IMR-90 (cell line): ENCODE data around the gene SEBOX. TPM values are rescaled to one million over a fixed set of nuclear protein-coding genes. Genes with fewer than 3 reads are reported as not detected.

Experiments used
- ATAC-seq: fragments of 200-7000 bp; cut with Tn5 transposase; 2 replicates; pipeline ENCODE4 v1.9.1; 2020; ENCODE audit warnings: low read depth, mild to moderate bottlenecking, moderate library complexity
- BruUV-seq: library from RNA; stranded (reverse); fragments of 400-500 nt; replicated peaks from 2 replicates; lab custom pipeline; 2021; lab: Mats Ljungman, UMichigan
- CTCF ChIA-PET: fragments of 300-600 bp; formaldehyde crosslinking; extraction: SDS; loops from one replicate; lab custom pipeline; 2021; ENCODE audit warnings: antibody characterized with exemption; lab: Yijun Ruan, JAX
- POLR2A ChIA-PET: fragments of 300-600 bp; sonication (Branson Sonifier 250); formaldehyde crosslinking; loops from one replicate; lab custom pipeline; 2022; ENCODE audit warnings: antibody characterized with exemption; ENCODE audit not compliant: unreplicated experiment; lab: Charles Lee
- DNase-seq: peaks from one replicate; pipeline ENCODE4 v3.0.0; 2013
- H2AFZ ChIP-seq: replicated peaks from 2 replicates; pipeline ENCODE3; 2013; ENCODE audit warnings: low read length, mild to moderate bottlenecking; ENCODE audit not compliant: poor library complexity
- H2AK5ac ChIP-seq: 2 replicates; pipeline ENCODE4 v1.6.1; 2013; ENCODE audit warnings: low read depth, low read length, inconsistent platforms
- H2AK9ac ChIP-seq: replicated peaks from 2 replicates; pipeline ENCODE3; 2013; ENCODE audit warnings: mild to moderate bottlenecking, low read depth, low read length, moderate library complexity; ENCODE audit not compliant: poor library complexity
- H2BK120ac ChIP-seq: 2 replicates; pipeline ENCODE4 v1.6.1; 2013; ENCODE audit warnings: low read depth, low read length, inconsistent platforms
- H2BK15ac ChIP-seq: 3 replicates; pipeline ENCODE4 v1.6.1; 2013; ENCODE audit warnings: low read depth, low read length, inconsistent platforms
- H2BK20ac ChIP-seq: 2 replicates; pipeline ENCODE4 v1.6.1; 2013; ENCODE audit warnings: low read depth, mild to moderate bottlenecking, inconsistent platforms, low read length, moderate library complexity
- H2BK5ac ChIP-seq: 2 replicates; pipeline ENCODE4 v1.6.1; 2013; ENCODE audit warnings: mild to moderate bottlenecking, low read depth, low read length, inconsistent platforms; ENCODE audit not compliant: poor library complexity, severe bottlenecking
- H3K14ac ChIP-seq: replicated peaks from 2 replicates; pipeline ENCODE4 v1.6.1; 2013; ENCODE audit warnings: low read depth, low read length, inconsistent platforms
- H3K18ac ChIP-seq: 2 replicates; pipeline ENCODE4 v1.6.1; 2013; ENCODE audit warnings: low read depth, low read length, control low read depth
- H3K23ac ChIP-seq: 2 replicates; pipeline ENCODE4 v1.6.1; 2013; ENCODE audit warnings: low read depth, low read length, inconsistent platforms
- H3K27ac ChIP-seq: 2 replicates; pipeline ENCODE4 v1.5.1; 2013; ENCODE audit warnings: mild to moderate bottlenecking, control low read depth, low read length; ENCODE audit not compliant: insufficient read depth
- H3K27me3 ChIP-seq: 2 replicates; pipeline ENCODE4 v1.6.1; 2013; ENCODE audit warnings: low read length; ENCODE audit not compliant: control insufficient read depth, insufficient read depth
- H3K36me3 ChIP-seq: 2 replicates; pipeline ENCODE4 v1.6.1; 2013; ENCODE audit warnings: low read length, mixed read lengths; ENCODE audit not compliant: control insufficient read depth, insufficient read depth
- H3K4ac ChIP-seq: 2 replicates; pipeline ENCODE4 v1.6.1; 2013; ENCODE audit warnings: low read depth, low read length, inconsistent platforms
- H3K4me1 ChIP-seq: 2 replicates; pipeline ENCODE4 v1.6.1; 2013; ENCODE audit warnings: low read length, mixed read lengths; ENCODE audit not compliant: control insufficient read depth, insufficient read depth
- H3K4me2 ChIP-seq: 2 replicates; pipeline ENCODE4 v1.6.1; 2013; ENCODE audit warnings: low read depth, mild to moderate bottlenecking, control low read depth, low read length, moderate library complexity
- H3K4me3 ChIP-seq: 2 replicates; pipeline ENCODE4 v1.5.1; 2013; ENCODE audit warnings: low read depth, mild to moderate bottlenecking, control low read depth, low read length, moderate library complexity; ENCODE audit not compliant: insufficient read depth
- H3K56ac ChIP-seq: 2 replicates; pipeline ENCODE4 v1.6.1; 2013; ENCODE audit warnings: low read length, inconsistent platforms; ENCODE audit not compliant: insufficient read depth; ENCODE audit errors: extremely low read depth
- H3K79me1 ChIP-seq, 2 experiments: 2 replicates each; pipeline ENCODE4 v1.6.1; 2013; ENCODE audit warnings: low read length in 2 of 2, inconsistent platforms in 1 of 2, low read depth in 1 of 2
- H3K9ac ChIP-seq: 2 replicates; pipeline ENCODE4 v1.6.1; 2013; ENCODE audit warnings: low read depth, low read length, control low read depth
- H3K9me1 ChIP-seq: 2 replicates; pipeline ENCODE4 v1.6.1; 2013; ENCODE audit warnings: low read length, inconsistent platforms; ENCODE audit not compliant: insufficient read depth
- H3K9me3 ChIP-seq: 2 replicates; pipeline ENCODE4 v1.6.1; 2013; ENCODE audit warnings: low read length; ENCODE audit not compliant: control insufficient read depth, insufficient read depth
- H4K20me1 ChIP-seq: 2 replicates; pipeline ENCODE4 v1.6.1; 2013; ENCODE audit warnings: low read length, inconsistent platforms; ENCODE audit not compliant: insufficient read depth
- H4K5ac ChIP-seq: 2 replicates; pipeline ENCODE4 v1.6.1; 2013; ENCODE audit warnings: mild to moderate bottlenecking, low read depth, low read length, control low read depth
- H4K8ac ChIP-seq, 2 experiments: 2 replicates each; pipeline ENCODE4 v1.6.1; 2013; ENCODE audit warnings: low read depth in 2 of 2, low read length in 2 of 2, control low read depth in 1 of 2, inconsistent platforms in 1 of 2
- H4K91ac ChIP-seq: 2 replicates; pipeline ENCODE4 v1.6.1; 2013; ENCODE audit warnings: low read depth, low read length, inconsistent platforms; ENCODE audit not compliant: insufficient read depth
- BHLHE40 ChIP-seq: fragments of 150-350 bp; IDR thresholded peaks from 2 replicates; pipeline ENCODE4 v1.6.1; 2016; ENCODE audit warnings: mild to moderate bottlenecking, low read depth, low read length
- CHD1 ChIP-seq: IDR thresholded peaks from 2 replicates; pipeline ENCODE4 v1.6.1; 2012; ENCODE audit warnings: low read depth, low read length, improper control_type of control experiment
- MAZ ChIP-seq: IDR thresholded peaks from 2 replicates; pipeline ENCODE4 v1.6.1; 2012; ENCODE audit warnings: low read depth, mild to moderate bottlenecking, low read length, improper control_type of control experiment, moderate library complexity, borderline replicate concordance
- NFE2L2 ChIP-seq: fragments of 150-350 bp; IDR thresholded peaks from 2 replicates; pipeline ENCODE4 v1.6.1; 2016; ENCODE audit warnings: low read depth, mild to moderate bottlenecking, low read length
- POLR2A ChIP-seq: IDR thresholded peaks from 2 replicates; pipeline ENCODE4 v1.6.1; 2012; ENCODE audit warnings: mild to moderate bottlenecking, low read depth, low read length
- RAD21 ChIP-seq: IDR thresholded peaks from 2 replicates; pipeline ENCODE4 v1.6.1; 2012; ENCODE audit warnings: low read length, improper control_type of control experiment
- RFX5 ChIP-seq: IDR thresholded peaks from 2 replicates; pipeline ENCODE4 v1.8.0; 2012; ENCODE audit warnings: low read depth, mild to moderate bottlenecking, low read length, moderate library complexity
- SMC3 ChIP-seq: fragments of 150-350 bp; IDR thresholded peaks from 2 replicates; pipeline ENCODE4 v1.6.1; 2016; ENCODE audit warnings: low read depth, mild to moderate bottlenecking, antibody characterized with exemption, low read length, moderate library complexity
- WGBS, 2 experiments: methylation state at CpG; one replicate each; pipeline versions ENCODE4 v1.1.5 to v1.1.7; 2013; ENCODE audit warnings: missing lambda C conversion rate in 2 of 2; ENCODE audit not compliant: insufficient read length in 1 of 2; ENCODE audit errors: extremely low coverage in 2 of 2; 5-methylcytosine and 5-hydroxymethylcytosine counted together
- dilution Hi-C: fragments of 300-500 bp; cut with HindIII; formaldehyde crosslinking; loops from one replicate; pipeline ENCODE4 v1.14.3; 2018; ENCODE audit warnings: low sequenced_read_pairs; ENCODE audit not compliant: unreplicated experiment
- in situ Hi-C: fragments of 300-500 bp; cut with MboI; formaldehyde crosslinking; loops from 3 replicates; pipeline ENCODE4 v1.14.3; 2019; ENCODE audit warnings: low sequenced_read_pairs, inconsistent platforms, mixed read lengths
- intact Hi-C: fragments of 100-400 bp; cut with micrococcal nuclease; formaldehyde crosslinking; loops from 2 replicates; pipeline ENCODE4 v1.10.0; 2022
- polyA plus RNA-seq, 3 experiments: library from polyadenylated mRNA; depleted of rRNA; stranded (reverse); fragments of >200 nt; gene quantifications; 2 replicates each; pipeline ENCODE4 v1.2.3, GENCODE V29; 2012; ENCODE audit warnings: low replicate concordance in 1 of 3
- total RNA-seq: library from RNA; depleted of rRNA; stranded (reverse); fragments of >200 nt; gene quantifications from 2 replicates; pipeline ENCODE4 v1.2.3, GENCODE V29; 2012
- TF ChIP-seq, protein P1 (sequence below): conservative IDR thresholded peaks from 2 replicates; pipeline ENCODE4 v1.5.1; 2012; ENCODE audit warnings: mild to moderate bottlenecking, low read depth, low read length, improper control_type of control experiment
- TF ChIP-seq, protein P2 (sequence below): fragments of 150-350 bp; IDR thresholded peaks from 2 replicates; pipeline ENCODE4 v1.6.1; 2017; ENCODE audit warnings: mild to moderate bottlenecking, antibody characterized with exemption, low read length, low read depth

Gene SEBOX
- total and polyA plus RNA-seq, 2 of the 4 experiments (the other 2 are of a cell fraction), result not detected

DNA sequence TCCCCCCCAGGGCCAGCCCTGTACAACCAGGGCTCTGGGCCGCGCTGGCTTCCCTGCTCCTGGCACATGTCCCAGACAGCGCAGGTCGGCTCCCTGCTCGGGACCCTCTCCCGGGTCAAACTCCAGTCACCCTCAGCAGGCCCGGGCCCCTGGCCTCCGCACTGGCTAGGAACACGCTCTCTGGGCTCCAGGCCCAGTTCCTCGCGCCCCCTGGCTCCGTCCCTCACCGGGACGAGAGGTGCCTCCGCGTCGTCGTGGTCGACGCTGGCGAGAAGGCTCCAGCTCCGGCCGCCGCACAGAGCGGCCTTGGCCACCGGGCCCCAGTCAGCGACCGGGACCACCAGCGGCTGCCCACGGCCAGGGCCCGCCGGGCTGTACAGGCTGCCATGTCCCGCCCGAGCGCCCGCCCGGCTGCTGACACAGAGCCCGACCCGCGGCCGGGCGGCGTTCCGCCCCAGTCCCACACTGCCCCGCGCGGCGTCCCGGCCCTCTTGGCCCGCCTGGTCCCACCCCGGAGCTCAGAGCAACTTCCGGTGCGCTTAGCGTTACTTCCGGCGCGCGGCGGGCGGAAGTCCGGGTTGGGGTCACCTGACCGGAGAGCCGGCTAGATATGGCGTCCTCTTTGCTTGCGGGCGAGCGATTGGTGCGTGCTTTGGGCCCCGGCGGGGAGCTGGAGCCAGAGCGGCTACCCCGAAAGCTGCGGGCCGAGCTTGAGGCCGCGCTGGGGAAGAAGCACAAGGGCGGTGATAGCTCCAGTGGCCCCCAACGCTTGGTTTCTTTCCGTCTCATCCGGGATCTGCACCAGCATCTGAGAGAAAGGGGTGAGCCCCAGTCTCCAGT, 7.7 kb downstream of the SEBOX start, which contains the start of gene POLDIP2:
TSS of gene POLDIP2 (minus strand) at position 467 of the 840 bp plus-strand sequence. CDS start at position 388, 79 bp downstream.
- CTCF ChIA-PET, result interaction anchor here (1.5 kb wide), 1 partner anchor 13 kb away, joined by 6 read pairs; the partner anchor contains the start of gene VTN
- Histone ChIP-seq H3K4ac (peak within 1 kb of the TSS; percentile 87), H3K9me3 (no peaks in the 10 kb centered on the region), H2BK120ac (0 out of 2 replicates have a peak within 1 kb of the TSS, but pooled peaks have one; percentile 14), H2AK5ac (peak within 1 kb of the TSS; percentile 68), H3K9me1 (no peaks in the 10 kb centered on the region; the same call in 1 of the 2 replicates), H4K20me1 (no peaks in the 10 kb centered on the region), H3K14ac (peak within 1 kb of the TSS; percentile 92), H2BK20ac (no peak within 1 kb of the TSS), H2BK5ac (peak within 1 kb of the TSS; percentile 57), H2AFZ (peak within 1 kb of the TSS; percentile 97), H3K4me2 (peak within 1 kb of the TSS; percentile 93), H2AK9ac (peak within 1 kb of the TSS; percentile 94), H3K4me3 (peak within 1 kb of the TSS; percentile 80), H4K8ac (peak within 1 kb of the TSS; percentile 97 to 99), H3K4me1 (peaks cover 3% of the 10 kb centered on the region), H3K9ac (peak within 1 kb of the TSS; percentile 90), H4K5ac (peak within 1 kb of the TSS; percentile 74), H3K23ac (peak within 1 kb of the TSS; percentile 54), H4K91ac (peak within 1 kb of the TSS; percentile 85), H3K36me3 (peaks cover 36% of the 10 kb centered on the region), H3K18ac (no peak within 1 kb of the TSS), H3K27me3 (no peaks in the 10 kb centered on the region), H3K56ac (peak within 1 kb of the TSS; percentile 86; the same call in 1 of the 2 replicates), H2BK15ac (no peak within 1 kb of the TSS), H3K27ac (peak within 1 kb of the TSS; percentile 84), H3K79me1 (peaks cover 42 to 56% of the 10 kb centered on the region in 2 experiments)
- WGBS, 2 experiments, result 0% methylated on average over 41 of the region's 80 CpGs; no CpG with 5 or more reads in 1 of the 2 experiments
- intact Hi-C loops (no loop called here), in situ Hi-C loops (no loop called here), dilution Hi-C loops (no loop called here)
- 0 out of 2 replicates have a peak, but pooled peaks have one; percentile 27 for TF ChIP-seq RAD21
- TF ChIP-seq POLR2A, result peak; percentile 97
- TF ChIP-seq BHLHE40, result 0 out of 2 replicates have a peak, but pooled peaks have one; percentile 30
- TF ChIP-seq, protein P1, sequence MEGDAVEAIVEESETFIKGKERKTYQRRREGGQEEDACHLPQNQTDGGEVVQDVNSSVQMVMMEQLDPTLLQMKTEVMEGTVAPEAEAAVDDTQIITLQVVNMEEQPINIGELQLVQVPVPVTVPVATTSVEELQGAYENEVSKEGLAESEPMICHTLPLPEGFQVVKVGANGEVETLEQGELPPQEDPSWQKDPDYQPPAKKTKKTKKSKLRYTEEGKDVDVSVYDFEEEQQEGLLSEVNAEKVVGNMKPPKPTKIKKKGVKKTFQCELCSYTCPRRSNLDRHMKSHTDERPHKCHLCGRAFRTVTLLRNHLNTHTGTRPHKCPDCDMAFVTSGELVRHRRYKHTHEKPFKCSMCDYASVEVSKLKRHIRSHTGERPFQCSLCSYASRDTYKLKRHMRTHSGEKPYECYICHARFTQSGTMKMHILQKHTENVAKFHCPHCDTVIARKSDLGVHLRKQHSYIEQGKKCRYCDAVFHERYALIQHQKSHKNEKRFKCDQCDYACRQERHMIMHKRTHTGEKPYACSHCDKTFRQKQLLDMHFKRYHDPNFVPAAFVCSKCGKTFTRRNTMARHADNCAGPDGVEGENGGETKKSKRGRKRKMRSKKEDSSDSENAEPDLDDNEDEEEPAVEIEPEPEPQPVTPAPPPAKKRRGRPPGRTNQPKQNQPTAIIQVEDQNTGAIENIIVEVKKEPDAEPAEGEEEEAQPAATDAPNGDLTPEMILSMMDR, result 0 out of 2 replicates have a peak, but pooled peaks have one; percentile 5
- no peak for TF ChIP-seq NFE2L2
- TF ChIP-seq CHD1, result no peak
- TF ChIP-seq, protein P2, sequence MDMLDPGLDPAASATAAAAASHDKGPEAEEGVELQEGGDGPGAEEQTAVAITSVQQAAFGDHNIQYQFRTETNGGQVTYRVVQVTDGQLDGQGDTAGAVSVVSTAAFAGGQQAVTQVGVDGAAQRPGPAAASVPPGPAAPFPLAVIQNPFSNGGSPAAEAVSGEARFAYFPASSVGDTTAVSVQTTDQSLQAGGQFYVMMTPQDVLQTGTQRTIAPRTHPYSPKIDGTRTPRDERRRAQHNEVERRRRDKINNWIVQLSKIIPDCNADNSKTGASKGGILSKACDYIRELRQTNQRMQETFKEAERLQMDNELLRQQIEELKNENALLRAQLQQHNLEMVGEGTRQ, result peak; percentile 94
- TF ChIP-seq RFX5, result no peak
- TF ChIP-seq SMC3, result peak; percentile 2; the same call in 1 of the 2 replicates
- TF ChIP-seq MAZ, result peak; percentile 57; the same call in 1 of the 2 replicates
- POLR2A ChIA-PET, result interaction anchor here (0.6 to 1.6 kb wide), 4 partner anchors 10 to 323 kb away, joined by 4 to 10 read pairs (median 6); partner anchors contain the start of genes TNFAIP1 and VTN
- peak; percentile 92 for DNase-seq
- TSS peak; percentile 56 for BruUV-seq
- ATAC-seq, result peak; percentile 99
